Stimulated activated CD4-positive, alpha-beta T cell treated with anti-CD3 and anti-CD28 coated beads, Interleukin-1b, Interleukin-23, amount 100 ng/mL, for 24 hours (primary cell): ENCODE measurements around the gene GRIK3.
"Not testable (repeated sequence)": the region's sequence is repeated elsewhere in the genome, so short reads cannot be mapped to it uniquely, and the experiment has no call there.

Source experiments
- DNase-seq, 4 experiments: peaks; one replicate each; pipeline ENCODE4 v3.0.0-alpha.2; 2020; ENCODE audit warnings: low read depth in 4 of 4, low spot score in 1 of 4

The GRIK3 gene

DNA sequence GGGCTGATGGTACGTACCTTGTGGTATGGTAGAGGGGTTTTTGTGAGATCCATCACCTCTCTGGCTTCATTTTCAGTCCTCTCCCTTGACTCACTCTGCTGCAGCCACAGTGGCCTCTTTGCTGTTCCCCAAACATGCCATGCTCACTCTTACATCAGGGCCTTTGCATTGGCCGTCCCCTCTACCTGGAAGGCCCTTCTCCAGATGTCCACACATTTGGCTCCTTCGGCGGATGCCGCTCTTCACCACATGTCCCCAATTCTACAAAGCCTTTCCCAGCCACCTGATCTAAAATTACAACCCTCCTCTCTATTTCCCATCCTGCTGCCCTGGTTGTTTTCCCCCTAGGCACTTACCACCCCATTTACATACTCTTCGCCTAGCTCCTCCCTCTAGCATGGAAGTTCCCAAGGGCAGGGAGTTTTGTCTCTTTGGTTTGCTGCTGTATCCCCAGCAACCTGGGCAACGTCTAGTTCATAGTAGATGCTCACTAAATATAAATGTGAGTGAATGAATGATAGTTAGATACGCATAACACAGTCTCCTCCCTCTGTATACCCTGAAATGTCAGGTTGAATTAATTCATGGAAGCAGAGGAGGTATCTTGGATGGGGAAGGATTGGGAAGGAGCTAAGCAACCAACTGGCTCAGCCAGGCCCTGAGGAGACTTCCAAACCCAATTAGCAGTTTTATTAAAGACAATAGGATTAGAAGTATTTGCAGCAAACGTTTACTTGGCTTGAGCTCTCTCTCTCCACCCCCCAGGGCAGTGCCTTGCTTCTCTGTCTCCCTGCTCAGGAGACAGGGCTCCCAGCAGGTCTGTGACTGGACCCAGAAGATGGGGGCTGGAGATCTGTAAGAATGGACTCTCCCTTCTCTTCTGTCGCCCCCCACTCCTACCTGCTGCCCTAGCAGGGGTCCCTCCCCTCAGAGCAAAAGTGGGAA lies 264.2 kb downstream of the GRIK3 start:
- no peak for DNase-seq

DNA sequence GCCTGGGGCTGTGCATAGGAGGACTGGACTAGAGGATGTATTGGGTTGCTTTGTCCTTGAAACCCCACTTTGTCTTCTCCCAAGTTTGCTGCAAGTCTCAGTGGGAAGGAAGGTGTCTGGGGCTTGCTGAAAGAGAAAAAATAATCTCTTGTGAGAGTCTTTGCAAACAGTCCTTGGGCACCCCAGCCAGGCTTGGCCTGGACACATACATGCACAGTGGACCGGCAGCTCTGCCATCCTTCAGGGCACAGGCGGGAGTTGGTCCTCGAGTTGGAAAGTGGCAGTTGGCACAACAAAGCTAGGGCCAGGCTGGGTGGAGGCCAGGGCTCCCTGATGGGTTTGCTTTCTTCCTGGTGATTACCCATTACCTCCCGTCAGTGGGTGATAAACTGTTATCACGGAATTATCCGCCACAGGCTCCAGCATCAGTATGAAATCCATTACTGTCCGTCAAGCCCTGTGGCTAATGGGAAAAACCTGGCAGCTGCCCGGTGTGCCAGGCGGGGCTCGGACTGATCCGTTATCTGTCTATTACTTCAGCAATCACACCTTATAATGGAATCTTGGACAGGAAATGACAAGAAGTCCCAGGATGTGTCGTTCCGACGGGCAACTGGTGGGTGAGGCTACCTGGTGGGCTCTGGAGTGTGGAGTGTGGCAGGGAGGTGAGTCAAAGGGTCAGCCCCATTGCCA lies 265.7 kb downstream of the GRIK3 start:
- DNase-seq: no peak

DNA sequence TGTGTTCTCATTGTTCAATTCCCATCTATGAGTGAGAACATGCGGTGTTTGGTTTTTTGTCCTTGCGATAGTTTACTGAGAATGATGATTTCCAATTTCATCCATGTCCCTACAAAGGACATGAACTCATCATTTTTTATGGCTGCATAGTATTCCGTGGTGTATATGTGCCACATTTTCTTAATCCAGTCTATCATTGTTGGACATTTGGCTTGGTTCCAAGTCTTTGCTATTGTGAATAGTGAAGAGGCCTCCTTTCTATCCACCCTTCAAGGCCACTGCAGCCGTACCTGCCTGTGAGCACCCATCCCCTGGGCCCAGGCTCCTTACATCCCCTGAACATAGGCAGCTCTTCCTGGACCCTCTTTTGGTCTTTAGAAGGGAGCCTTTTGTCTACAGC lies 266.9 kb downstream of the GRIK3 start:
- DNase-seq: not testable (repeated sequence)

DNA sequence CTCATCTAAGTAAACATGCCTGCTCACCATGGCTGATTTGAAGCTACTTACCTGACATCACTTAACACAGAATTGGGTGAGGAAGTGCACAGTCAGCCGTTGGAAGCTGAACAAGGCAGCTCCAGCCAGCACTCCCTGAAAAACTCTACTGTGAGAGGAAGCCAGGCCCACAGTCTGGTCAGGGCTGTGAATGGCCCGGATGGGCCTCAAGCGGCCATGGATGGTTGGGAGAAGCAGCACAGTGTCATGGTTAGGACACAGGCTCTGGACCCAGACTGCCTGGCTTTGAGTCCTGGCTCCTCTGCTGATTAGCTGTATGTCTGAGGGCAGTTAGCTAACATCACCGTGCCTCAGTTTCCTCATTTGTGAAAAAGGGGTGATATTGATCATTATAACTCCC lies 267.8 kb downstream of the GRIK3 start:
- DNase-seq: no peak

DNA sequence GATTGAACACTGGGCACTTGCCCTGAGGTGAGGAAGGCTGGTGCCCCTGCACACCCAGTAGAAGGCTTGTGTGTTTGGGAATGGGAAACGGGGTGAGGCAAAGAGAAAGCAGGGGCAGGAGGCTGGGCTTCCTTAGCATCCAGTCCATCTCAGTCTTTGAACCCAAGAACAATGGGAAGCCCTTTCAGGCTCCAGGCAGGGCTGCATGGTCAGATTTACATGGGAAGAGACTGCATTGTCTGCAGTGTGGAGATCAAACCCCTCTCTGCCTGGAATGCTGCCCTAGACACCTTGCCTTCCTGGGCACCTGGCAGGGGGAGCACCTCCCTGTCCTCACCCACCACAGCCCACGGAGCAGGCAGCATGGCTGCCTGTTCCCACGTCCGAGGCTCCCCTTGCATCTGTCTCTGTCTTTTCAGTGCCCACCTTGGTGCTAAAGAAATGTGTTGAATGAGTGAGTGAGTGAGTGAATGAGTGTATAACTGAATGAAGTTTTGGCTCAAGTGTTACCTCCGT lies 268.5 kb downstream of the GRIK3 start:
- no peak for DNase-seq

DNA sequence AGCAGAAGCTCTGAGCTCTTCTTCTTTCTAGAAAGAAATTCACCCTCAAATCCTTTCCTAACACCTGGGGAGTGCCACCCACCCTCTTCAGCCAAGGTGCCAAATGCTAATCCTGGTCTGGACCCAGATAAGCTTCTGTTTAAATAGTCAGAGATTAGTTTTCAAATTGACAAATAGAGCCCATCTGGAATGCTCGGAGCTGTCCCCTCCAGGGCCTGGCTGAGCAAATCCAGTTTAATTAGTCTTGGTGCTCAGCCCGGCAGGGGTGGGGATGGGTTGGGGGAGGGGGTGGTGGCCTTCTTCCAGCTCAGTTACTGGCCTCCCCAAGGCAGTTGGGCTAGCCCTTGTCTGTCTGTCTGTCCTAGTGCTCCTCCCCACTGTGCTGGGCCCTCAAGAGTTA lies 269.5 kb downstream of the GRIK3 start:
- no peak for DNase-seq

DNA sequence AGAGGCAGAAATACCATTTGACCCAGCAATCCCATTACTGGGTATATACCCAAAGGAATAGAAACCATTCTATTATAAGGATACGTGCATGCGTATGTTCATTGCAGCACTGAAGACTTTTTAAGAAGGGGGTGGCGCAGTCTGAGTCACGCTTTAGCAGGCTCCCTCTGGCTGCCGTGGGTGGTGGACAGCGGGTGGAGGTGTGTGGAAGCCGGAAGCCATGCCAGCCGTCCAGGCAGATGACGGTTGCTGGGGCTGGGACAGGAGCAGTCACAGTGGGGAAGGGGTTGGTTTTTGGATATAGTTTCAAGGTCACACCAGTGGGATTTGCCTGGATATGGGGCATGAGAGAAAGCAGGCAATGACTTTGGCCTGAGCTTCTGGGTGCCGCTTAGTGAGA lies 270.5 kb downstream of the GRIK3 start:
- no peak for DNase-seq

DNA sequence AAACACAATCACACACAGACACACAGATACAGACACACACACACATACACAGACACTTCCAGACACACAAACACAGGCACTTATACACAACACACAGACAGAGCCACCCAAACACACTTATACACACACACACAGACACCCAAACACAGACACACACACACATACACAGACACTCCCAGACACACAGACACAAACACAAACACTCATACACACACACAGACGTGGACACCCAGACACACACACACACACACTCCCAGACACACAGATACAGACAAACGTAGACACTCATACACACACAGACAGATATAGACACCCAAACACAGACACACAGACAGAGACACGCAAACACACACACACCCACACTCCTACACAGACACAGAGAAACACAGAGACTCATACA lies 272.1 kb downstream of the GRIK3 start:
- DNase-seq: no peak

DNA sequence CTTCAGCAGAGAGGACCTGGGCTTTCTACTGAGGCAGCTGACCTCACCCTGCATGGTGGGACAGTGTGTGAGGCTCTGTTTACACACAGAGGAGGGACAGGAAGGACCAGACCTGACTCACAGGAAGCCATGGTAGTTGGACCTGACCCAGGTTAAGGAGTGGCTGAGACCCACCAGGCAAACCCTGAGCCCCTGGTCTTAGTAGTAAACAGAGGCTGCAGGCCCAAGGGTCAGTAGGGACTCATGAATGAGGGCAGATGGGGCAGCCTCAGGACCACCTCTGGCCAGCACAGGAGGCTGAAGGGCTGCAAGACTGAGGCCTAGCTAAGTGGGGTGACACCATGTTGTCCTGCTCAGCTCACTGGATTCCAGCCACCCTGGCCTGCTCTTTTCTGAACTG lies 273.2 kb downstream of the GRIK3 start:
- DNase-seq: no peak

DNA sequence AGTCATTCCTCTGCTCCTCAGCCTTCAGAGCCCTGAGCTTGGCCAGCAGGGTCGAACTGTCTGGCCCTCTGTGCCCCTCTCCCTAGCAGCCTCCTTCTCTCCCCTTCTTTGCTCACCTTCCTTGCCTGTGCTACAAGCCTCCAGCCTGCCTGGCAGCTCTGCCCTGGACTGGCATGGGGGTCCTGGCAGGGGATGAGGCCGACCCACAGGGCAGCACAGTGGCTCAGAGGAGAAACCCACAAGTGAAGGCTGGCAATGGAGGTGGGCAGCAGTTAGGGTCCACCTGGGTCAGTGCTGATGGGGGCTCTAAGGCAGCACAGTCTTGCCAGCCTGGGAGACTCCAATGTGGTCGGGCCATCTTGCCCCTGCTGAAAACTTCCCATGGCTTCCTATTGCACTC lies 274.2 kb downstream of the GRIK3 start:
- DNase-seq: no peak

DNA sequence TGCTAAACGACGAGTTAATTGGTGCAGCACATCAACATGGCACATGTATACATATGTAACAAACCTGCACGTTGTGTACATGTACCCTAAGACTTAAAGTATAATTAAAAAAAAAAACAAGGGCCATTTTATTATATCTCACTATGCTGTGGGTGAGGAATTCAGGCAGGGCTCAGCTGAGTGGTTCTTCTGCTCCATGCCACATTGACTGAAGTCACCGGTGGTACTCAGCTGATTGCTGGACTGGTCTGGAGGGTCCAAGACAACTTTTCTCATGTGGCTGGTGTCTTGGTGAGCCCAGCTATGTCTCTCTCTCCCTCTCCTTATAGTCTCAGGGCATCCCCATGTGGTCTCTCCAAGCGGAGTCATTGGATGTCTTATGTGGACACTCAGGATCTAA lies 275.0 kb downstream of the GRIK3 start:
- DNase-seq: no peak

DNA sequence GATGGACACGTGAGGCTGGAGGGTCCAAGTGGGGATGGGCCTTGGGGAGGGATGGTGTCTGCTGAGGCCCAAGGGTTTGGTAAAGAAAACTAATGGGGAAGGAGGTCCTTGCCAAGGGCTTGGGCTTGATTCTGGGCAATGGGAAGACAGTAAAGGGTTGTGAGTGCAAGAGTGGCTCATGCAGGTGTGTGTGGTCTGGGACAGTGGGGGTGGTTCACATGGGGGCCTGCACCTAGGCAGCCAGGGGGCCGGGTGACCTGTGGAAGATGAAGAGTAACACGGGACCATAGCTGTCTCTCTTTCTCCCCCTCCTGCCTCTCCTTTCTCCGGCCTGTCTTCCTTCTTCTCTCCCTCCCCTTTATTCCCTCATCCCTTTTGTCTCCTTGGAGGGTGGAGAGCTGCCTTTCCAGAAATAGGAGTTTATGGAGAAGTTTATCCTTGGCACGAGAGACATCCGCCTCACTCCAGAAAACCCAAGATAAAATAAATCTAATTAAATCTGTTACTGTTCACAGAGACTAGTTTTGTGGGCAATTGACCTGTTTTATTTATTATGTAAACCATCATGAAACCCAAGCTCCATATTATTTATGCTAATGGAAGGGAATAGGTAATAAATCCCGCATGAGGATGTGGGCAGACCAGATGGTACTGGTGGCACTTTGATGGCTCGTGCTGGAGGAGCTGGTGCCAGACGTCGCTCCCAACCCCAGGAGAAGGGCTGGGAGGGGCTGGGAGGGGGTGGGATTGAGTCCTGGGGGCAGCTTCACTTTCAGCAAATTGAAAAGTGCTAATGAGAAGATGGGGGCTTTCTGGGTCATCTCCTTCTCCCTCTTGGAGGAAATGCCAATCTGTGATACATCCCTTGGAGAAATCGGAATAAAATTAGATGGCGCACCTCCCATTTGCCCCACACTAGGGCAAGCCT lies 278.7 kb downstream of the GRIK3 start:
- DNase-seq: no peak

DNA sequence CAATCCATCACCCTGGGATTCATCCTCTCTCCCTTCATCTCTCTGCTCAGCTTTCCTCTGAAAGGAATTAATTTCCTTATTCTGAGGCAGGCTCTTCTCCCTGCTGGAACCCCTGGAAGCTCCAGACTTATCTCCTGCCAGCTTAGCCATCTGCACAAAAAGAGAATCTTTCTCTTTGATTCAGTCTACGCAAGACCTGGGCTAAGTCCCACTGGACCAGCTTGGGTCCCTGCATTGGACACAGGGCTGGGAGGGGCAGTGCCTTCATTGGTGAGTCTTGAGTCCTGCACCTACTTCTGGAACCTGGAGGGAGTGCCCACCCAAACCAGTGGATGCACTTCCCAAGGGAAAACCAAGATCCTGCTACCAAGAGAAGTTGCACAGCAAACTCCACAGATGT lies 279.9 kb downstream of the GRIK3 start:
- no peak for DNase-seq

DNA sequence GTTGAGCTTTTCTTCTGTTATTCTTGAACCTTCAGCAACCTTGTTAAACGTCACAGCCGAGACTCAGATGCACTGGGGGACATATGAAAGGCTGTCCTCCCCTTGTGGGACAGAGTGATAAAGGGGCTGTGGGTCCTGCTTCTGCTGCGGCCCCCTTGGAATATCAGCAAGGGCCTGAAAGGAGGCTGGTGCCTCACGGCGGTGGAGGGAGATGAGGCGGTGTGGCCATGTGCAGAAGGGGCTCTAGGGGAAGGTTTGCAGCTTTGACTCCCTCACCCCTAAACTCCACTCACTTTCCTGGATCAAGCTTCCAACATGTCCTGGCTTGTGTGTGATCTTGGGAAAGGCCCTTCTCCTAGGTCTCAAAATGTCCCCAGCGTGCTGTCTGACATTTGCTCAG lies 280.9 kb downstream of the GRIK3 start:
- DNase-seq: no peak

DNA sequence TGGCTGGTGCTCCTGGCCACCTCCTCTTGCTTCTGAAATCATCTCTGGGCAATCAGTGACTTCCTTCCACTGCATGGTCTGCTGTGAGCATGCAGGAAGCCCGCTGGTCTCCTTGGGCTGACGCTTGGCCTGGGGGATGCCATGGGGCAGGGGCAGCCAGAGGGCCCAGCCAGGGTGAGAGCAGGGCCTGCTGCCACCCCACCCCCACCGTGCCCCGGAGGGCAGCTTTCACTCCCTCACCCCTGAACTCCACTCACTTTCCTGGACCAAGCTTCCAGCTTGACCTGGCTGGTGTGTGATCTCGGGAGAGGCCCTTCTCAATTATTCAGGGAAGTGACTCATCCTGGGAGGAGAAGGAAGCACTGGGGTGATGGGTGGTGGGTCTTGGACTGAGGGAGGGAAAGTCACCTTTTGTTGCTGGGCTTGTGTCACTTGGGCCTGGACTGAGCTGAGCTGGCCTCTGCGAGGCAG lies 281.4 kb downstream of the GRIK3 start:
- no peak for DNase-seq

DNA sequence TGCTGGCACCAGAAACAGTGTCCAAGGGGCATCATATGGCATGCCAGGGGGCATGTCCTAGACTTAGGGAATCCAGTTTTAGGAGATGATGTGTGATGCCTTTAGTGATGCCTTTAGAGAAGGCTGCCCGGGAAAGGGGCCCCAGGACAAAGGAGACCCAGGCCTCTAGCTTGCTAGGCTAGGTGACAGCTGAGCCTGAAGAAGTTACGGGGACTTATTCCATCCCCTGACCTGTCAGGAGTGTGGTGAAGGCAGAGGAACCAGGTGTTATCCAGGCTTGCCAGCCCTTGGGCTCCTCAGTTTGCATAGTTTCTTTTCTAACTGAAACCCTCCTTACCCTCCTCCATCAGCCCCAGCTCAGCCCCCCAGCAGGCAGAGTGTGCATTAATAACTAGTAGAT lies 281.9 kb downstream of the GRIK3 start:
- DNase-seq: no peak

DNA sequence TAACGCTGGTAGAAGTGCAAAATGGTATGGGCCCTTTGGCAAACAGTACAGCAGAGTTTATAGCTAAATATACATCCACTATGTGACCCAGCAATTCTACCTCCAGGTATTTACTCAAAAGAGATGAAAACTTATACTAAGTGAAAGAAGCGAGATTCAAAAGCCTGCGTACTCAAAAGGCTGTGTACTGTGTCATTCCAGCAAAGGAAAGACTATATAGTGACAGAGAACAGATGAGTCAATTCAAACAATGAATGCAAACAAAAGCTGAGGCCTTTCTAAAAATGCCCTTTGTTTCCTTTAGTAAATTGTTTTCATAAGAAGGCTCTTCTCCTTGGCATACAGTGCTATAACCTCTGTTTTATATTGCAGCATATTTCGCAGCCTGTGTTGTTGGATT lies 282.8 kb downstream of the GRIK3 start:
- no peak for DNase-seq

DNA sequence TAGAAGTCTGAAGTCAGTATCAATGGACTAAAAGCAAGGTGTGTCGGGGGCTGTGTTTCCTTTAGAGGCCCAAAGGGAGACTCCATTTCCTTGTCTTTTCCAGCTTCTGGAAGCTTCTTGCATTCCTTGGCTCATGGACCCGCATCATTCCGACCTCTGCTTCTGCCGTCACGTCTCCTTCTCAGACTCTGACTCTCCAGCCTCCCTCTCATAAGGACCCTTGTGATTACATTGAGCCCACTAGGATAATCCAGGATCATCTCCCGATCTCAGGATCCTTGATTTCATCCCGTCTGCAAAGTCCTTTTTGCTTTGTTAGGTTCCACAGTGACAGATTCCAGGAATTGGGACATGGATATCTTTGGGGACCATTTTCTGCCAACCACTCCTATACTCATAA lies 285.8 kb downstream of the GRIK3 start:
- no peak for DNase-seq
